Measurements from ENCODE around the gene TGFB3. TPM values are rescaled to one million over a fixed set of nuclear protein-coding genes. Genes with fewer than 3 reads are reported as not detected.

TGFB3 gene
- total RNA-seq, 2 donors from 2014 or later: 6.1 to 6.8 TPM

DNA sequence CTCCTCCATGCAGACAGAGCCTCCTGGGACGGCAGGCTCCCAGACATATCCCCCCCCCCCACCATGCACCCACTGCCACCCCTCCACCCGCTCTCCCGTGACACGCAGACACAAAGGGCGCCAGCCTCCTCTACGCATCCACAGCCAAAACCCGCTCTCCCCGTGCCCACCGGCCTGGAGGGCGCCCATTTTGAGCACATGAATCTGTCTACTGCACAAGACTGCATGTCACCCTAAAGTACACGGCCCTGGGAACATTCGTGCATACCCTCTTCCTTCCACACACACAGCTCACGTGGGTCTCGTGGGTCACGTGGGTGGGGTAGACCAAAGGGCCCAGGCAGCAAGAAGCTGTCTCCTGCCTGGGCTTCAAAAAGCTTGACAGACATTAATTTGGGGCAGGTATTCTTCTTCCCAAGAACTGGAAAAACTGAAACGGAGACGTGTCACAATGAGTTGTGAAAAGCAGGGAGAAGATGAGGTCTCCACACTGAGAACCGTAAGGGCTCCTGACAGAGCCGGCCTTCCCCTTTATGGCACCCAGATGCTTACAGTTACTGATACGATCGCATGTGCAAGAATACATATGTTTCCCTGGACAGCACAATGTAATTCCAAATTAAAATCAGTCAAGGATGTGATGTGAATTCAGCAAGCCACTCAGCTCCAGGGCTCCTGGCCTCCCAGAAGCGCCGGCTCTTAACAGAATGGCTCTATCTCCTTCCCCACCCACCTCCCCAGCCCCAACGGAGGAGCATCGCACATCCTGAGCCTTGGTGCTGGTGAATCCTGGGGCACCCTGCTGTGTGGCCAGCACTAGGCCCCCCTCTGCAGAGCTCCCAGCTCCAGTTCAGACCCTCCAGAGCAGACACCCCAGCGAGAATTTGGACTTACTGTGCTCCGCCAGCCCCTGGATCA lies 1.9 kb downstream of the TGFB3 start:
- Mint-ChIP-seq H3K4me3 (no peak overlapping the region), H3K27ac (no peak overlapping the region), H3K27me3 (ENCODE audit: insufficient read depth) (peaks cover 30% of the 10 kb centered on the region), H3K9me3 (no peaks in the 10 kb centered on the region), H3K4me1 (peaks cover 62% of the 10 kb centered on the region), H3K36me3 (ENCODE audit: low read depth) (no peaks in the 10 kb centered on the region)
- Histone ChIP-seq H3K27ac (ENCODE audit: low read depth, low read length) (no peak overlapping the region), H3K4me1 (ENCODE audit: control insufficient read depth, insufficient read depth, low read length) (peaks cover 4% of the 10 kb centered on the region), H3K9me3 (ENCODE audit: control insufficient read depth, low read length) (no peaks in the 10 kb centered on the region), H3K9ac (ENCODE audit: extremely low read depth, low read length, poor library complexity, severe bottlenecking) (no peak overlapping the region), H3K4me3 (ENCODE audit: low read length) (no peak overlapping the region), H3K36me3 (ENCODE audit: control insufficient read depth, insufficient read depth, low read length) (no peaks in the 10 kb centered on the region), H3K27me3 (ENCODE audit: control insufficient read depth, insufficient read depth, low read length, poor library complexity, severe bottlenecking) (peaks cover 7% of the 10 kb centered on the region)
- DNase-seq: no peak
- TF ChIP-seq, protein P1, sequence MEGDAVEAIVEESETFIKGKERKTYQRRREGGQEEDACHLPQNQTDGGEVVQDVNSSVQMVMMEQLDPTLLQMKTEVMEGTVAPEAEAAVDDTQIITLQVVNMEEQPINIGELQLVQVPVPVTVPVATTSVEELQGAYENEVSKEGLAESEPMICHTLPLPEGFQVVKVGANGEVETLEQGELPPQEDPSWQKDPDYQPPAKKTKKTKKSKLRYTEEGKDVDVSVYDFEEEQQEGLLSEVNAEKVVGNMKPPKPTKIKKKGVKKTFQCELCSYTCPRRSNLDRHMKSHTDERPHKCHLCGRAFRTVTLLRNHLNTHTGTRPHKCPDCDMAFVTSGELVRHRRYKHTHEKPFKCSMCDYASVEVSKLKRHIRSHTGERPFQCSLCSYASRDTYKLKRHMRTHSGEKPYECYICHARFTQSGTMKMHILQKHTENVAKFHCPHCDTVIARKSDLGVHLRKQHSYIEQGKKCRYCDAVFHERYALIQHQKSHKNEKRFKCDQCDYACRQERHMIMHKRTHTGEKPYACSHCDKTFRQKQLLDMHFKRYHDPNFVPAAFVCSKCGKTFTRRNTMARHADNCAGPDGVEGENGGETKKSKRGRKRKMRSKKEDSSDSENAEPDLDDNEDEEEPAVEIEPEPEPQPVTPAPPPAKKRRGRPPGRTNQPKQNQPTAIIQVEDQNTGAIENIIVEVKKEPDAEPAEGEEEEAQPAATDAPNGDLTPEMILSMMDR (conservative IDR thresholded peaks at IDR 0.05): no peak
- 89 to 90% methylated on average over 16 to 27 of the region's 27 CpGs for WGBS, 2 experiments (ENCODE audit: insufficient coverage in 1 of 2, insufficient read length in 1 of 2)

DNA sequence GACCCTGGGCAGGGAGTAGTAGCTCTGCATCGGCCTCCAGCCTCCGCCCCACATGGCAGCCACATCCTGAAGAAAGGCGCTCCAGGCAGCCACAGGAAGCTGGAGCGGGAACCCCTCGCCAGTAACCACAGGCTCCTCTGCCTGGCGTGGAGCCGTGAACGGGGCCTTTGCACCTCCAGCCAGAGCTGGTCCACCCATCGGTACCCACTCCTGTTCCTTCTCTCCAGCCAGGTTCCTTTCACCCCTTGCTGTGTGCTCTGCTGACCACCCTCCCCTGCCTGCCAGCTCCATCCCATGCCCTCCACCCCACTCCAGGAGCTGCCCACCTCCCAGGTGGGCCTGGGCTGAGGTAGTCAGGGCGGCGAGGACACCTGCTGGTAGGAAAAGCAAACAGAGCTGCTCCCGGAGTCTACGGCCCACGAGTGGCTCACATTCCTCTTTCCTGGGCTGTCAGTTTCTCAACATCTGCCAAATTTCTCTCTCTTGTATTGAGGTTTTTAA lies 2.7 kb downstream of the TGFB3 start:
- 70 to 77% methylated on average over 9 to 14 of the region's 14 CpGs for WGBS, 2 experiments (ENCODE audit: insufficient coverage in 1 of 2, insufficient read length in 1 of 2)
- H3K27ac Mint-ChIP-seq: no peak overlapping the region
- no peaks in the 10 kb centered on the region for H3K36me3 Mint-ChIP-seq (ENCODE audit: low read depth)
- peaks cover 7% of the 10 kb centered on the region for H3K27me3 ChIP-seq (ENCODE audit: control insufficient read depth, insufficient read depth, low read length, poor library complexity, severe bottlenecking)
- H3K4me3 Mint-ChIP-seq: no peak overlapping the region
- H3K27ac ChIP-seq (ENCODE audit: low read depth, low read length): no peak overlapping the region
- no peaks in the 10 kb centered on the region for H3K9me3 ChIP-seq (ENCODE audit: control insufficient read depth, low read length)
- no peaks in the 10 kb centered on the region for H3K36me3 ChIP-seq (ENCODE audit: control insufficient read depth, insufficient read depth, low read length)
- H3K9ac ChIP-seq (ENCODE audit: extremely low read depth, low read length, poor library complexity, severe bottlenecking): no peak overlapping the region
- peaks cover 55% of the 10 kb centered on the region for H3K4me1 Mint-ChIP-seq
- TF ChIP-seq, protein P1 (conservative IDR thresholded peaks at IDR 0.05): peak; percentile 81
- H3K27me3 Mint-ChIP-seq (ENCODE audit: insufficient read depth): peaks cover 28% of the 10 kb centered on the region
- H3K4me3 ChIP-seq (ENCODE audit: low read length): no peak overlapping the region
- no peaks in the 10 kb centered on the region for H3K4me1 ChIP-seq (ENCODE audit: control insufficient read depth, insufficient read depth, low read length)
- peak; percentile 87 for DNase-seq
- H3K9me3 Mint-ChIP-seq: no peaks in the 10 kb centered on the region

DNA sequence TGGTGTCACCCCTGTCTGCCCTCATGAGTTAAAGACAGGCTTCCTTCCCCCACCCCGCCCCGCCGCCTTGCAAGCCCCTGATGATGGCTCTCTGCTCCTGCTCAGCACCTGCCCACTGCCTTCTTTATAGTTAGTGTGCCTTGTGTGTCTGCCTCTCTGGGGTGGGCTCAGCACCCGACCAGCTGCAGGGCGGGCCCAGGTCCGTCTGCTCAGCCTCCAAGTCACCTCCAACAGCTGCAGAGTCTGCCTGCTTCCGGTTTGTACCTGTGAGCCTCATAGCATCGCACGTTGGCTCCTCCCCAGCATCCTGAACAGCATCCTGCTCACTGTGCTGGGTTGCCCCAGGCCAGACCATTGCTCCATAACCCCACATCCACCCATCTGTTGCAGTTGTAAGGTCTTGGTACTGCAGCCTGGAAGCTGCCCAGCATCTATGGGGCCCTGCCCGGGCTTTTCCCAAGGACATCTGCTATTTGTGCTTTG lies 3.5 kb downstream of the TGFB3 start:
- Mint-ChIP-seq H3K4me3 (no peak overlapping the region), H3K27ac (no peak overlapping the region), H3K36me3 (ENCODE audit: low read depth) (no peaks in the 10 kb centered on the region), H3K4me1 (peaks cover 56% of the 10 kb centered on the region), H3K27me3 (ENCODE audit: insufficient read depth) (peaks cover 23% of the 10 kb centered on the region), H3K9me3 (no peaks in the 10 kb centered on the region)
- Histone ChIP-seq H3K27ac (ENCODE audit: low read depth, low read length) (no peak overlapping the region), H3K36me3 (ENCODE audit: control insufficient read depth, insufficient read depth, low read length) (no peaks in the 10 kb centered on the region), H3K27me3 (ENCODE audit: control insufficient read depth, insufficient read depth, low read length, poor library complexity, severe bottlenecking) (peaks cover 5% of the 10 kb centered on the region), H3K9ac (ENCODE audit: extremely low read depth, low read length, poor library complexity, severe bottlenecking) (no peak overlapping the region), H3K9me3 (ENCODE audit: control insufficient read depth, low read length) (no peaks in the 10 kb centered on the region), H3K4me3 (ENCODE audit: low read length) (no peak overlapping the region), H3K4me1 (ENCODE audit: control insufficient read depth, insufficient read depth, low read length) (no peaks in the 10 kb centered on the region)
- TF ChIP-seq, protein P1 (conservative IDR thresholded peaks at IDR 0.05): no peak
- DNase-seq: peak; percentile 56
- 89 to 92% methylated on average over 10 of the region's 10 CpGs for WGBS, 2 experiments (ENCODE audit: insufficient coverage in 1 of 2, insufficient read length in 1 of 2)

Measured in endodermal cell (in vitro differentiated cells).